GM12892 (cell line): ENCODE measurements around the gene HTATSF1.

Experiments used
- POLR2A ChIP-seq: IDR thresholded peaks from 2 replicates; pipeline ENCODE4 v1.6.1; 2011; ENCODE audit warnings: low read depth, low read length, control low read depth
- POLR2AphosphoS5 ChIP-seq: IDR thresholded peaks from 2 replicates; pipeline ENCODE4 v1.6.1; 2011; ENCODE audit warnings: low read depth, low read length, control low read depth

GRCh38 chrX:136525738-136526606, 28.6 kb downstream of the HTATSF1 start:
- TF ChIP-seq POLR2A (no peak), POLR2AphosphoS5 (no peak)
